ENCODE results near the gene TNS4. TPM values are rescaled to one million over a fixed set of nuclear protein-coding genes. Genes with fewer than 3 reads are reported as not detected.

The TNS4 gene
- total RNA-seq (2021): 0.55 and 0.59 TPM in 2 replicates
- long read RNA-seq, partial matches to known transcripts: 0 of 1 reads
- long read RNA-seq, other reads (novel, unspliced or antisense): 1 of 1 reads

- TF ChIP-seq CTCF (conservative IDR thresholded peaks at IDR 0.05): no peak
- H3K27ac ChIP-seq (ENCODE audit: insufficient read length, low read depth, low read length): no peak within 1 kb of the TSS
- no peak within 1 kb of the TSS for H2BK12ac ChIP-seq (ENCODE audit: insufficient read length, low read depth, low read length)
- no peaks in the 10 kb centered on the region for H3K27me3 ChIP-seq (ENCODE audit: insufficient read depth, low read length)
- Mint-ChIP-seq H3K27me3 (ENCODE audit: low read depth) (peaks cover 12% of the 10 kb centered on the region), H3K36me3 (ENCODE audit: insufficient read depth in 1 of 3, low read depth in 3 of 3) (peaks cover 0 to 2% (median 0%) of the 10 kb centered on the region in 3 experiments; a peak in 1 of 7 replicates), H3K4me3 (peak within 1 kb of the TSS in 1 of 2 experiments; percentile 36; a peak in 2 of 5 replicates), H3K4me1 (peaks cover 32 to 39% of the 10 kb centered on the region in 2 experiments), H3K27ac (peak within 1 kb of the TSS in 1 of 3 experiments; percentile 11; a peak in 1 of 7 replicates), H3K9me3 (no peaks in the 10 kb centered on the region; a peak in 1 of 5 replicates)
- H4K20me1 ChIP-seq (ENCODE audit: control insufficient read depth, insufficient read depth, insufficient read length): no peaks in the 10 kb centered on the region
- no peak within 1 kb of the TSS for H2BK5ac ChIP-seq (ENCODE audit: insufficient read length, low read length)
- no peak within 1 kb of the TSS for H2BK120ac ChIP-seq (ENCODE audit: low read depth, low read length, poor library complexity, severe bottlenecking)
- H4K91ac ChIP-seq (ENCODE audit: insufficient read length, low read depth, low read length): no peak within 1 kb of the TSS
- H3K79me1 ChIP-seq (ENCODE audit: insufficient read depth, low read depth, low read length, poor library complexity, severe bottlenecking): no peaks in the 10 kb centered on the region
- H3K4me1 ChIP-seq (ENCODE audit: insufficient read depth, low read length): peaks cover 9% of the 10 kb centered on the region; the same call in 1 of the 2 replicates
- H3K23ac ChIP-seq (ENCODE audit: insufficient read length, low read depth, low read length): no peak within 1 kb of the TSS
- H4K5ac ChIP-seq (ENCODE audit: insufficient read length, low read depth, low read length): no peak within 1 kb of the TSS
- no peak within 1 kb of the TSS for H2BK15ac ChIP-seq (ENCODE audit: low read depth, low read length)
- no peak within 1 kb of the TSS for H3K4ac ChIP-seq (ENCODE audit: low read depth, low read length)
- no peak within 1 kb of the TSS for H3K14ac ChIP-seq (ENCODE audit: insufficient read depth, low read length)
- H2BK20ac ChIP-seq (ENCODE audit: low read depth, low read length, poor library complexity, severe bottlenecking): no peak within 1 kb of the TSS
- H2AFZ ChIP-seq (ENCODE audit: low read length): no peak within 1 kb of the TSS
- H3K9me3 ChIP-seq (ENCODE audit: control insufficient read depth, low read depth, low read length): no peaks in the 10 kb centered on the region
- H4K8ac ChIP-seq (replicated peaks; ENCODE audit: insufficient read length, low read depth, low read length): no peak within 1 kb of the TSS
- no peak within 1 kb of the TSS for H3T11ph ChIP-seq (ENCODE audit: low read length)
- H2AK5ac ChIP-seq (ENCODE audit: insufficient read length, low read length): no peak within 1 kb of the TSS
- no CpG with 5 or more reads among the region's 7 CpGs for WGBS (ENCODE audit: extremely low coverage, insufficient read length, low lambda C conversion rate)
- H3K9ac ChIP-seq (ENCODE audit: extremely low read depth, insufficient read length, low read length): no peak within 1 kb of the TSS
- no peak within 1 kb of the TSS for H3K4me2 ChIP-seq (ENCODE audit: insufficient read depth, insufficient read length, low read length)
- no peak within 1 kb of the TSS for H3K18ac ChIP-seq (ENCODE audit: insufficient read length, low read depth, low read length)
- H3K23me2 ChIP-seq (ENCODE audit: insufficient read length, low read depth, low read length, poor library complexity, severe bottlenecking): no peaks in the 10 kb centered on the region
- H3K56ac ChIP-seq (ENCODE audit: insufficient read length, low read depth, low read length): no peak within 1 kb of the TSS
- H3K79me2 ChIP-seq (ENCODE audit: insufficient read depth, low read length): no peaks in the 10 kb centered on the region
- DNase-seq: no peak
Measured at GRCh38 chr17:40501499-40501911, at the start of gene TNS4. TSS of gene TNS4 (minus strand) at chr17:40501623. CDS start at chr17:40496425, 5,198 bp downstream.
